Lower lobe of right lung (tissue), 2 donors: ENCODE data around the gene TOB2. TPM values are rescaled to one million over a fixed set of nuclear protein-coding genes. Genes with fewer than 3 reads are reported as not detected.
"Not testable (repeated sequence)": the region's sequence is repeated elsewhere in the genome, so short reads cannot be mapped to it uniquely, and the experiment has no call there.

ENCODE experiments used
- ATAC-seq, 2 donors: fragments of 200-7000 bp; cut with Tn5 transposase; one replicate each; pipeline ENCODE4 v1.9.1; 2020 to 2022; ENCODE audit warnings: mild to moderate bottlenecking in 2 of 2, moderate library complexity in 2 of 2
- DNase-seq: peaks from one replicate; pipeline ENCODE4 v3.0.0-alpha.2; 2020
- H3K27ac ChIP-seq: fragments of 200-600 bp; one replicate; pipeline ENCODE4 v1.8.0; 2022
- H3K27me3 ChIP-seq: fragments of 200-600 bp; one replicate; pipeline ENCODE4 v1.8.0; 2022; ENCODE audit warnings: low read depth
- H3K36me3 ChIP-seq: fragments of 200-600 bp; one replicate; pipeline ENCODE4 v1.8.0; 2022; ENCODE audit warnings: mild to moderate bottlenecking
- H3K4me1 ChIP-seq: fragments of 200-600 bp; one replicate; pipeline ENCODE4 v1.8.0; 2022
- H3K4me3 ChIP-seq: fragments of 200-600 bp; one replicate; pipeline ENCODE4 v1.8.0; 2022; ENCODE audit warnings: mild to moderate bottlenecking
- H3K9me3 ChIP-seq: fragments of 200-600 bp; one replicate; pipeline ENCODE4 v1.8.0; 2022
- CTCF ChIP-seq: fragments of 200-600 bp; IDR thresholded peaks from one replicate; pipeline ENCODE4 v1.8.0; 2022; ENCODE audit warnings: antibody characterized with exemption, mild to moderate bottlenecking
- intact Hi-C: fragments of 100-400 bp; cut with DNase I; formaldehyde crosslinking; loops from one replicate; pipeline ENCODE4 v1.11.0; 2022
- total RNA-seq: library from RNA; stranded (reverse); fragmentation: NEBNext Ultra II Directional; extraction: Animal tissue kit (Norgen Biotek cat#: 25700); gene quantifications from one replicate; pipeline ENCODE4 v1.2.1, GENCODE V29; 2021
- donor health status: DM: no; HTN: yes; CAD: no; lungs with severe emphysema.

The TOB2 gene
- total RNA-seq, 1 donor from 2014 or later, result 49.0 TPM

- no peak overlapping the region for H3K27ac ChIP-seq
Observed at GRCh38 chr22:41436322-41437113, 10.1 kb downstream of the TOB2 start.

DNA sequence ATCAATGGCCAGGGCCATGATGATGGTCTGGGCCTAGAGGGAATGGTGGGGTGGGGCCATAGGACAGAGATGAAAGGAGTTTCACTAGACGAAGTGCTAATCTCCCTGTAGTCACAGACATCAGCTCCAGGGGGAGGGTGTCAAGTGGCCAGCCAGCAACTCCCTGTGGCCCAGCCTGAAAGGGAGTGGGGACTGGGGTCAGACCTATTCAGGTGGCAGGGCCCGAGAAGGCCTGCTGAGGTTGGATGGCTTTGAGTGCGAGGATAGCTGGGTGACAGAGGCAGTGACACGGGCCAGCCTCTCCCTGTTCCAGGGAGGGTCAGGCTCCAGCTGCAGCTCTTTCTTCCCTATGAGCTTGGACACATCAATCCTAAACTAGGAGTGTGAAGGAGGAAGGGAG is 11.0 kb downstream of the TOB2 start:
- Histone ChIP-seq H3K9me3 (no peaks in the 10 kb centered on the region), H3K4me3 (no peak overlapping the region), H3K4me1 (peaks cover 29% of the 10 kb centered on the region), H3K27ac (no peak overlapping the region), H3K36me3 (peaks cover 80% of the 10 kb centered on the region), H3K27me3 (no peaks in the 10 kb centered on the region)
- ATAC-seq (no peak), DNase-seq (no peak)
- intact Hi-C loops, result no loop called here
- no peak for TF ChIP-seq CTCF

More at GRCh38 chr22:41436322-41437113, 10.1 kb downstream of the TOB2 start:
- intact Hi-C loops, result no loop called here
- Histone ChIP-seq H3K4me3 (no peak overlapping the region), H3K36me3 (peaks cover 82% of the 10 kb centered on the region), H3K4me1 (peaks cover 29% of the 10 kb centered on the region), H3K9me3 (no peaks in the 10 kb centered on the region), H3K27me3 (no peaks in the 10 kb centered on the region)
- no peak for TF ChIP-seq CTCF
- ATAC-seq, result no peak
- DNase-seq, result no peak

GRCh38 chr22:41434361-41435003 is 12.1 kb downstream of the TOB2 start:
- H3K36me3 ChIP-seq, result peaks cover 77% of the 10 kb centered on the region
- intact Hi-C loops, H3K9me3 ChIP-seq, H3K27ac ChIP-seq, H3K4me3 ChIP-seq, DNase-seq, H3K27me3 ChIP-seq: not testable (repeated sequence)
- H3K4me1 ChIP-seq, result peaks cover 29% of the 10 kb centered on the region
- peak in 1 of 2 donors; percentile 18 for ATAC-seq

DNA sequence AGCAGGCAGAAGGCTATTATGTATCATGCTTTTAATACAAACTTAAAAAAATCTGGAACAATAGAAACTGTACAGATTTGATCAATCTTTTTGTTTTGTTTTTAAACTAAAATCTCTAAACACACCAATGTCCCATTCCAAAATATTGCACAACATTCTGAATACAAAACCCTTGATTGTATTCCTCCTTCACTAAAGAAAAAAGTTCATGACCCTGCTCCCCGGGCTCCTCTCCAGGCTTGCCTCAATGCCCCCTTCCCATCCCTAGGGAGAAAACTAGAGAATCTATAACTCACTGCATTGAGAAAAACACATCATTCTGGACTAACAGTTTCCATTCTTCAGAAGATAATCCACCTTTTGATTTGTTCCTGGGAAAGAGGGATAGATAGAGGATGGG is 13.1 kb downstream of the TOB2 start:
- H3K4me1 ChIP-seq, result peaks cover 21% of the 10 kb centered on the region
- H3K27ac ChIP-seq, DNase-seq, H3K9me3 ChIP-seq, H3K4me3 ChIP-seq, H3K27me3 ChIP-seq, ATAC-seq, intact Hi-C loops: not testable (repeated sequence)
- peaks cover 68% of the 10 kb centered on the region for H3K36me3 ChIP-seq

GRCh38 chr22:41431656-41432055 is 14.9 kb downstream of the TOB2 start:
- H3K4me1 ChIP-seq, result peaks cover 21% of the 10 kb centered on the region
- no peaks in the 10 kb centered on the region for H3K27me3 ChIP-seq
- H3K4me3 ChIP-seq, result no peak overlapping the region
- H3K36me3 ChIP-seq, result peaks cover 73% of the 10 kb centered on the region
- intact Hi-C loops, result no loop called here
- DNase-seq, result no peak
- peak in 1 of 2 donors; percentile 6 for ATAC-seq
- no peak overlapping the region for H3K27ac ChIP-seq
- no peaks in the 10 kb centered on the region for H3K9me3 ChIP-seq
- TF ChIP-seq CTCF, result no peak

- no peak overlapping the region for H3K27ac ChIP-seq
- TF ChIP-seq CTCF, result no peak
- H3K4me1 ChIP-seq, result peaks cover 14% of the 10 kb centered on the region
- DNase-seq (no peak), ATAC-seq (no peak)
- H3K36me3 ChIP-seq, result peaks cover 72% of the 10 kb centered on the region
- intact Hi-C loops, result no loop called here
- no peaks in the 10 kb centered on the region for H3K9me3 ChIP-seq
- H3K27me3 ChIP-seq, result no peaks in the 10 kb centered on the region
- H3K4me3 ChIP-seq, result no peak overlapping the region
Observed at GRCh38 chr22:41429951-41430332, 16.7 kb downstream of the TOB2 start.
